C1 segment of cervical spinal cord (tissue), 14 donors: Measurements from ENCODE around the gene GPER1.

Source experiments
- DNase-seq, 14 donors: peaks; one replicate each; lab custom pipeline; 2025; lab: John Stamatoyannopoulos, UW

GPER1 gene

GRCh38 chr7:1053816-1054370 lies 34.0 kb upstream of the GPER1 start:
- DNase-seq = no peak

GRCh38 chr7:1054438-1054837 lies 33.5 kb upstream of the GPER1 start:
- peak in 12 of 14 donors; percentile 30 to 73 (median 66) for DNase-seq

GRCh38 chr7:1054861-1055450 lies 33.0 kb upstream of the GPER1 start:
- DNase-seq = peak in 9 of 14 donors; percentile 42 to 69 (median 66)

- no peak for DNase-seq
Measured at GRCh38 chr7:1055491-1055955, 32.4 kb upstream of the GPER1 start.

- DNase-seq = peak in 3 of 14 donors; percentile 8 to 37 (median 23)
Measured at GRCh38 chr7:1055956-1056784, 31.7 kb upstream of the GPER1 start.

GRCh38 chr7:1056785-1057410 lies 31.0 kb upstream of the GPER1 start:
- no peak for DNase-seq

- no peak for DNase-seq
Measured at GRCh38 chr7:1057416-1058291, 30.3 kb upstream of the GPER1 start.

- no peak for DNase-seq
Measured at GRCh38 chr7:1058311-1058710, 29.6 kb upstream of the GPER1 start.

GRCh38 chr7:1058821-1059199 lies 29.1 kb upstream of the GPER1 start:
- no peak for DNase-seq

GRCh38 chr7:1059200-1060091 lies 28.5 kb upstream of the GPER1 start:
- DNase-seq = no peak

- no peak for DNase-seq
Measured at GRCh38 chr7:1060315-1061072, 27.4 kb upstream of the GPER1 start.

- no peak for DNase-seq
Measured at GRCh38 chr7:1061180-1061579, 26.7 kb upstream of the GPER1 start.

GRCh38 chr7:1062296-1063294 lies 25.3 kb upstream of the GPER1 start:
- DNase-seq = no peak

- DNase-seq = peak in 1 of 14 donors; percentile 49
Measured at GRCh38 chr7:1063361-1063760, 24.6 kb upstream of the GPER1 start.

- no peak for DNase-seq
Measured at GRCh38 chr7:1064581-1064980, 23.3 kb upstream of the GPER1 start.

- no peak for DNase-seq
Measured at GRCh38 chr7:1065263-1065584, 22.7 kb upstream of the GPER1 start.

GRCh38 chr7:1065585-1066241 lies 22.2 kb upstream of the GPER1 start:
- DNase-seq = peak in 12 of 14 donors; percentile 30 to 83 (median 62)

- no peak for DNase-seq
Measured at GRCh38 chr7:1066242-1066588, 21.7 kb upstream of the GPER1 start.
